ENCODE results near the gene HAUS7. TPM values are rescaled to one million over a fixed set of nuclear protein-coding genes. Genes with fewer than 3 reads are reported as not detected.

The HAUS7 gene
- total and polyA plus RNA-seq, 2 experiments from 2014 or later = 24.5 to 28.3 TPM

DNA sequence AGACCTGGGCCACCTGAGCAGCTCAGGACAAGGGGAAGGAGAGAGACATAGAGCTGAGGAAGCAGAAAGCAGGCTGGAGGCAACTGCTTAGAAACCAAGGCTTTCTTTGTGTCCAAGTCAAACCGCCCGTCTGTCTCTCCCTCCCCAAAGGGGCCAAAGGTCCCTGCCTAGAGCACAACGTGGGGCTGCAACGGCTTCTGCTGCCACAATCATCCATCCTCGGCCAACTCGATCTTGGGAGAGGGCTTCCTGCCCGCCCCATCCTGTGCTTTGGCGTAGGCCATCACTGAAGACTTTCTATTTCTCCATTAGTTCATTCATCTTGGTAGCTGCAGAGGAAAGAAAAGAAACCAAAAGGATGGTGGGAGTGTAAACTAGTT lies 22.8 kb downstream of the HAUS7 start:
- Histone ChIP-seq H3K27ac (no peak overlapping the region), H3K27me3 (replicated peaks; ENCODE audit: insufficient read depth) (no peaks in the 10 kb centered on the region), H3K9me3 (ENCODE audit: low read depth) (no peaks in the 10 kb centered on the region), H3K4me1 (ENCODE audit: insufficient read depth) (no peaks in the 10 kb centered on the region), H3K79me2 (ENCODE audit: insufficient read depth) (no peaks in the 10 kb centered on the region), H3K9ac (no peak overlapping the region), H3K36me3 (ENCODE audit: low read depth) (no peaks in the 10 kb centered on the region), H3K9me2 (ENCODE audit: insufficient read depth) (no peaks in the 10 kb centered on the region), H3F3A (ENCODE audit: insufficient read depth) (no peaks in the 10 kb centered on the region), H2AFZ (no peak overlapping the region), H3K4me3 (no peak overlapping the region), H3K4me2 (ENCODE audit: unreplicated experiment) (no peak overlapping the region), H4K20me1 (ENCODE audit: insufficient read depth) (no peaks in the 10 kb centered on the region)
- TF ChIP-seq EZH2phosphoT487 (IDR thresholded peaks at IDR 0.05; ENCODE audit: insufficient read depth, low read depth) = no peak
- no peak for TF ChIP-seq EZH2 (IDR thresholded peaks at IDR 0.05; ENCODE audit: insufficient read depth, poor library complexity, severe bottlenecking)
- 75 to 79% methylated on average over 7 to 8 of the region's 8 CpGs for WGBS, 2 experiments (ENCODE audit: low coverage in 1 of 2, low lambda C conversion rate in 2 of 2, missing lambda C conversion rate in 2 of 2)
- DNase-seq = no peak
- in situ Hi-C loops (cut with MboI) = loop anchor here (25.0 kb wide), 1 partner anchor 410 kb away; no protein-coding TSS in a partner anchor

DNA sequence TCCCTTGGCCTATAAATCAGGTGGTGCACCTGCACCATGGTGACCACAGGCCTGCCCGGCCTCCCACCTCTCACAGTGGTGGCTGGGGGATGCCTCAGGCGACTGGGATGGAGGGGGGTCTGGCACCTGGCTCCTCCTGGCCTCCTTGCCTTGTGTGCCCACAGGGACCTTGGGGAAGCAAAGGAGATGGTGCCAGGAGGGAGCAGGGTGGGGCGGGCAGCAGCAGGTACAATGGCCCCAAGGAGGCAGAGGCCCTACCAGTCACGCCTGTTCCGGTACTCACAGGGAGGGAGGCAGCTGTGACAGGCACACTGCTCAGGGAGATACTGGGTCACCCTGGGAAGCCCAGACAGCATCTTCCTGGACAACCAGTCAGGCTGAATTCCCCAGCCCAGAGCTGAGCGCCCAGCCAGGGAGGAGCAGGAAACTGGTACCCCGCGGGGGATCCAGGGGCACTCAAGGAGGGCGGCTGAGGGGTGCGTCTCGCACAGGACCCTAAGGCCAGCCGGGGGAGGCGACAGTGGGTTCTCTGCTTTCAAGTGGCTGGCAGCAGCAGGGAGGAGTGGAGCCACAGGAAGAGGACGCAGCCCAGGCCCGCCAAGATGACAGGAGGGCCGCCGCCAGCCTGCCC lies 23.3 kb downstream of the HAUS7 start:
- Histone ChIP-seq H3K36me3 (ENCODE audit: low read depth) (no peaks in the 10 kb centered on the region), H3K4me3 (no peak overlapping the region), H3K27me3 (replicated peaks; ENCODE audit: insufficient read depth) (no peaks in the 10 kb centered on the region), H3F3A (ENCODE audit: insufficient read depth) (no peaks in the 10 kb centered on the region), H3K9me2 (ENCODE audit: insufficient read depth) (no peaks in the 10 kb centered on the region), H3K4me2 (ENCODE audit: unreplicated experiment) (no peak overlapping the region), H2AFZ (no peak overlapping the region), H3K27ac (no peak overlapping the region), H3K9me3 (ENCODE audit: low read depth) (no peaks in the 10 kb centered on the region), H3K4me1 (ENCODE audit: insufficient read depth) (no peaks in the 10 kb centered on the region), H3K79me2 (ENCODE audit: insufficient read depth) (no peaks in the 10 kb centered on the region), H4K20me1 (ENCODE audit: insufficient read depth) (no peaks in the 10 kb centered on the region), H3K9ac (no peak overlapping the region)
- no peak for TF ChIP-seq EZH2phosphoT487 (IDR thresholded peaks at IDR 0.05; ENCODE audit: insufficient read depth, low read depth)
- no peak for TF ChIP-seq EZH2 (IDR thresholded peaks at IDR 0.05; ENCODE audit: insufficient read depth, poor library complexity, severe bottlenecking)
- in situ Hi-C loops (cut with MboI) = loop anchor here (25.0 kb wide), 1 partner anchor 410 kb away; no protein-coding TSS in a partner anchor
- WGBS, 2 experiments (ENCODE audit: low coverage in 1 of 2, low lambda C conversion rate in 2 of 2, missing lambda C conversion rate in 2 of 2) = 90 to 100% methylated on average over 5 to 7 of the region's 17 CpGs
- no peak for DNase-seq

- H3K27ac ChIP-seq = no peak overlapping the region
- H3K4me1 ChIP-seq (ENCODE audit: insufficient read depth) = no peaks in the 10 kb centered on the region
- H3K9me3 ChIP-seq (ENCODE audit: low read depth) = no peaks in the 10 kb centered on the region
- H3K9ac ChIP-seq = no peak overlapping the region
- H3K36me3 ChIP-seq (ENCODE audit: low read depth) = no peaks in the 10 kb centered on the region
- H3K4me3 ChIP-seq = no peak overlapping the region
- in situ Hi-C loops (cut with MboI) = loop anchor here (25.0 kb wide), 1 partner anchor 409 kb away; no protein-coding TSS in a partner anchor
- TF ChIP-seq EZH2 (IDR thresholded peaks at IDR 0.05; ENCODE audit: insufficient read depth, poor library complexity, severe bottlenecking) = no peak
- no peak for TF ChIP-seq EZH2phosphoT487 (IDR thresholded peaks at IDR 0.05; ENCODE audit: insufficient read depth, low read depth)
- H3K27me3 ChIP-seq (replicated peaks; ENCODE audit: insufficient read depth) = no peaks in the 10 kb centered on the region
- WGBS, 2 experiments (ENCODE audit: low coverage in 1 of 2, low lambda C conversion rate in 2 of 2, missing lambda C conversion rate in 2 of 2) = 65 to 66% methylated on average over 8 to 10 of the region's 10 CpGs
- no peaks in the 10 kb centered on the region for H3K79me2 ChIP-seq (ENCODE audit: insufficient read depth)
- H3F3A ChIP-seq (ENCODE audit: insufficient read depth) = no peaks in the 10 kb centered on the region
- no peak for DNase-seq
- no peaks in the 10 kb centered on the region for H3K9me2 ChIP-seq (ENCODE audit: insufficient read depth)
- H4K20me1 ChIP-seq (ENCODE audit: insufficient read depth) = no peaks in the 10 kb centered on the region
- H2AFZ ChIP-seq = no peak overlapping the region
- H3K4me2 ChIP-seq (ENCODE audit: unreplicated experiment) = no peak overlapping the region
Measured at GRCh38 chrX:153446636-153446936, 23.8 kb downstream of the HAUS7 start.

DNA sequence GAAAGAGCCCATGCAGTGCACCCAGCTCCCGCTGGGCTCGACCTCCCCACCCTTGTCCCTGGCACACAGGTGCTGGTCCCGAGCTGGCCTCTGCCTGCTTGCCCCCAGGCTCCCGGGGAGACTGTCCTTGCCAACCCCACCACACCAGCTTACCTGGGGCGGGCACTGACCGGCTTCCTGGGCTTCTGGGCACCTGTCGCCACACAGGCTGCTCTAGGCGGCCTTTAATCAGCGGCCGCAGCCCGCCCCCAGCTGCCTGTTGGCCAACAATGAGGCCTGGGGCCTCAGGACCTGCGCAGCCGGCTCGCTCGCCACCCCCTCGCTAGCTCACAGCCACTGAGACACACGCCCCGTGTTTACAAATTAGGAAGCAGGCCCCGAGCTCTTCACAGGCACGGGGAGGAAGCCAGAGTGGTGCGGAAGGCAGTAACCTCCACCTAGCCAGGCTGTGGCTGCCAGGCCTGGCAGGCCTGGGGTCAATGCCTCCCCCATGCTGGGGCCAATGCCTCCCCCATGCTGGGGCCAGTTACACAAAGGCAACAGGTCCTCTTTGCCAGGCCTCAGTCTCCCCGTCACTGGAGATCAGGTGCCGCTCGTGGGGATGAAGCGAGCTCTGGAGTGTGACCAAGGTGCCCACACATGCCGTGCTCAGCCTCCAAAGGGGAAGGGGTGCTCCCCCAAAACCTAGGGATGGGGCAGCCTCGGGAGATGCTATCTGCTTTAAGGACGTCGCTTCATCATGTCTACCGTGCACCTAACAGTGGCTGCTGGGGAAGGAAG lies 24.3 kb downstream of the HAUS7 start, which contains the start of gene TREX2:
Gene TREX2, minus strand, starts transcription at position 201 of the 780 bp plus-strand sequence. CDS start 626 bp downstream, outside the sequence.
- H3K4me2 ChIP-seq (ENCODE audit: unreplicated experiment) = no peak within 1 kb of the TSS
- in situ Hi-C loops (cut with MboI) = loop anchor here (25.0 kb wide), 1 partner anchor 409 kb away; no protein-coding TSS in a partner anchor
- H3K9me2 ChIP-seq (ENCODE audit: insufficient read depth) = no peaks in the 10 kb centered on the region
- no peaks in the 10 kb centered on the region for H3K27me3 ChIP-seq (replicated peaks; ENCODE audit: insufficient read depth)
- H3K4me1 ChIP-seq (ENCODE audit: insufficient read depth) = no peaks in the 10 kb centered on the region
- no peak for TF ChIP-seq EZH2 (IDR thresholded peaks at IDR 0.05; ENCODE audit: insufficient read depth, poor library complexity, severe bottlenecking)
- TF ChIP-seq EZH2phosphoT487 (IDR thresholded peaks at IDR 0.05; ENCODE audit: insufficient read depth, low read depth) = no peak
- H3K4me3 ChIP-seq = no peak within 1 kb of the TSS
- no peak within 1 kb of the TSS for H3K9ac ChIP-seq
- no peaks in the 10 kb centered on the region for H4K20me1 ChIP-seq (ENCODE audit: insufficient read depth)
- no peaks in the 10 kb centered on the region for H3F3A ChIP-seq (ENCODE audit: insufficient read depth)
- no peaks in the 10 kb centered on the region for H3K79me2 ChIP-seq (ENCODE audit: insufficient read depth)
- no peaks in the 10 kb centered on the region for H3K9me3 ChIP-seq (ENCODE audit: low read depth)
- H3K27ac ChIP-seq = no peak within 1 kb of the TSS
- no peak for DNase-seq
- 71 to 86% methylated on average over 12 to 25 of the region's 30 CpGs for WGBS, 2 experiments (ENCODE audit: low coverage in 1 of 2, low lambda C conversion rate in 2 of 2, missing lambda C conversion rate in 2 of 2)
- H3K36me3 ChIP-seq (ENCODE audit: low read depth) = no peaks in the 10 kb centered on the region
- no peak within 1 kb of the TSS for H2AFZ ChIP-seq
